ENCODE results near the gene NRP1.

GRCh38 chr10:33245343-33245742 is 89.1 kb downstream of the NRP1 start:
- TF ChIP-seq, protein P1, sequence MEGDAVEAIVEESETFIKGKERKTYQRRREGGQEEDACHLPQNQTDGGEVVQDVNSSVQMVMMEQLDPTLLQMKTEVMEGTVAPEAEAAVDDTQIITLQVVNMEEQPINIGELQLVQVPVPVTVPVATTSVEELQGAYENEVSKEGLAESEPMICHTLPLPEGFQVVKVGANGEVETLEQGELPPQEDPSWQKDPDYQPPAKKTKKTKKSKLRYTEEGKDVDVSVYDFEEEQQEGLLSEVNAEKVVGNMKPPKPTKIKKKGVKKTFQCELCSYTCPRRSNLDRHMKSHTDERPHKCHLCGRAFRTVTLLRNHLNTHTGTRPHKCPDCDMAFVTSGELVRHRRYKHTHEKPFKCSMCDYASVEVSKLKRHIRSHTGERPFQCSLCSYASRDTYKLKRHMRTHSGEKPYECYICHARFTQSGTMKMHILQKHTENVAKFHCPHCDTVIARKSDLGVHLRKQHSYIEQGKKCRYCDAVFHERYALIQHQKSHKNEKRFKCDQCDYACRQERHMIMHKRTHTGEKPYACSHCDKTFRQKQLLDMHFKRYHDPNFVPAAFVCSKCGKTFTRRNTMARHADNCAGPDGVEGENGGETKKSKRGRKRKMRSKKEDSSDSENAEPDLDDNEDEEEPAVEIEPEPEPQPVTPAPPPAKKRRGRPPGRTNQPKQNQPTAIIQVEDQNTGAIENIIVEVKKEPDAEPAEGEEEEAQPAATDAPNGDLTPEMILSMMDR (IDR thresholded peaks at IDR 0.05): no peak
- no peak for TF ChIP-seq POLR2A (IDR thresholded peaks at IDR 0.05)
